Nephron progenitor cell (in vitro differentiated cells): ENCODE measurements around the gene SRSF2.

Experiments used
- DNase-seq: peaks from one replicate; pipeline ENCODE4 v3.0.0; 2021
- H3K27ac Mint-ChIP-seq: 2 replicates; pipeline ENCODE4 v1.8.0; 2021; ENCODE audit warnings: mild to moderate bottlenecking, moderate library complexity, mixed read lengths
- H3K27me3 Mint-ChIP-seq: 2 replicates; pipeline ENCODE4 v1.8.0; 2021; ENCODE audit warnings: mild to moderate bottlenecking, low read depth, mixed read lengths; ENCODE audit not compliant: poor library complexity
- H3K36me3 Mint-ChIP-seq: 2 replicates; pipeline ENCODE4 v1.8.0; 2021; ENCODE audit warnings: low read depth, mixed read lengths
- H3K4me1 Mint-ChIP-seq: 2 replicates; pipeline ENCODE4 v1.8.0; 2021; ENCODE audit warnings: mixed read lengths
- H3K4me3 Mint-ChIP-seq: 2 replicates; pipeline ENCODE4 v1.8.0; 2021; ENCODE audit warnings: mild to moderate bottlenecking, moderate library complexity, mixed read lengths
- H3K9me3 Mint-ChIP-seq: 2 replicates; pipeline ENCODE4 v1.8.0; 2021; ENCODE audit warnings: mild to moderate bottlenecking, moderate library complexity, mixed read lengths
- CTCF ChIP-seq: fragments of 200-600 bp; sonication (generic); IDR thresholded peaks from 2 replicates; pipeline ENCODE4 v1.5.0; 2021; ENCODE audit warnings: antibody characterized with exemption

SRSF2 gene

DNA sequence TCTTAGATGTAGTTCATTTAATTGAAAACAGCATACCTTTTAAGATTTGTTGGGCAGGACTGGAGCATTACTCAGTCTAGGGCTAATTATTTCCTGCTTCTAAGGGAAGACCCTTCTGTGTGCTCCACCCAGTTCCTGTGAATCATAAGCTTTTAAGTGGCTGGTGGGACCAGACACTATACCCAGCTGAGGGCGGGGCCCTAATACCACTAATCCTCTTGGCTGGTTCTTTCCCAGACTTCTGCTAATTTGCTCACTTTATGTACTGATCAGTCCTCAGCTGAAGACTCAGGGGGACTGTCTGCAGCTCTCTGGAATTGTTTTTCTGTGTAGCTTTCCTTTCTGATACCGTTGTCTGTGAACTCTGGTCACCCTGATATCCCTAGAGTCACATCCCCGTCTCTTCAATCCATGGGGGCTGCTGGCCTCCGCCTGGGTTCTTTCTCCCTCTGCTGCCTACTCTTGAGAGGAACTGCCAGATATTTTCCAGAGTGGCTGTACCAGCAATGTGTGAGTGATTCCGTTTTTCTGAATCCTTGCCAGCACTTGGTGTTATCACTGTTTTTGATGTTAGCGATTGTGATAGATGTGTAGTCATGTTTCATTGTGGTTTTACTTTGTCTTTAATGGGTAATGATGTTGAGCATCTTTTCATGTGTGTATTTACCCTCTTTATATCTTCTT lies 35.9 kb upstream of the SRSF2 start:
- H3K36me3 Mint-ChIP-seq, result peaks cover 75% of the 10 kb centered on the region
- H3K9me3 Mint-ChIP-seq, result peaks cover 6% of the 10 kb centered on the region
- no peak for TF ChIP-seq CTCF
- no peaks in the 10 kb centered on the region for H3K27me3 Mint-ChIP-seq
- H3K4me1 Mint-ChIP-seq, result peaks cover 33% of the 10 kb centered on the region
- peak overlapping the region; percentile 88 for H3K27ac Mint-ChIP-seq
- no peak overlapping the region for H3K4me3 Mint-ChIP-seq
- no peak for DNase-seq

DNA sequence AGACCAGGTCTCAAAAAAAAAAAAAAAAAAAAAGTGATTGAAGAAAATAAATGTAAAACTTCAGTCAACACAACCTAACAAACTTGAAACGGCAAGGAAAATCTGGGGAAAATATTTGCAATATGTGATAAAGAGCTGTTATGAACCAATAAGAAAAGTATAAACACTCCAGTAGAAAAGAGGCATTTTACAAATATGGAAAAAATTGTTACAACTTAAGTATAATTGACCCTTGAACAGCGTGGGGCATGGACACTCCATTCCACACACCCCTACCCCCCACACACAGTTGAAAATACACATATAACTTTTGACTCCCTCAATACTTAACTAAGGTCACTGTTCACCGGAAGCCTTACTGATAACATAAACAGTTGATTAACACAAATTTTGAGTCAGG lies 21.4 kb upstream of the SRSF2 start:
- Mint-ChIP-seq H3K27ac (no peak overlapping the region), H3K4me3 (no peak overlapping the region), H3K27me3 (no peaks in the 10 kb centered on the region), H3K4me1 (no peaks in the 10 kb centered on the region), H3K9me3 (peaks cover 11% of the 10 kb centered on the region), H3K36me3 (peaks cover 59% of the 10 kb centered on the region)
- no peak for DNase-seq
- no peak for TF ChIP-seq CTCF

GRCh38 chr17:76757256-76757655 lies 20.1 kb upstream of the SRSF2 start:
- H3K27me3 Mint-ChIP-seq, result no peaks in the 10 kb centered on the region
- H3K36me3 Mint-ChIP-seq, result peaks cover 64% of the 10 kb centered on the region
- H3K27ac Mint-ChIP-seq, result no peak overlapping the region

GRCh38 chr17:76755285-76755684 lies 18.2 kb upstream of the SRSF2 start:
- H3K9me3 Mint-ChIP-seq, result peaks cover 7% of the 10 kb centered on the region

More at GRCh38 chr17:76757256-76757655, 20.1 kb upstream of the SRSF2 start:
- Mint-ChIP-seq H3K4me1 (no peaks in the 10 kb centered on the region), H3K9me3 (peaks cover 11% of the 10 kb centered on the region), H3K4me3 (no peak overlapping the region)
- no peak for TF ChIP-seq CTCF
- no peak for DNase-seq

GRCh38 chr17:76753061-76753961 lies 16.2 kb upstream of the SRSF2 start:
- no peak overlapping the region for H3K4me3 Mint-ChIP-seq
- no peak for DNase-seq
- no peak for TF ChIP-seq CTCF
- H3K4me1 Mint-ChIP-seq, result no peaks in the 10 kb centered on the region
- peaks cover 4% of the 10 kb centered on the region for H3K9me3 Mint-ChIP-seq
- H3K27me3 Mint-ChIP-seq, result no peaks in the 10 kb centered on the region
- H3K27ac Mint-ChIP-seq, result no peak overlapping the region
- H3K36me3 Mint-ChIP-seq, result peaks cover 60% of the 10 kb centered on the region

More at GRCh38 chr17:76755285-76755684, 18.2 kb upstream of the SRSF2 start:
- peaks cover 51% of the 10 kb centered on the region for H3K36me3 Mint-ChIP-seq
- DNase-seq, result no peak
- TF ChIP-seq CTCF, result no peak
- H3K4me1 Mint-ChIP-seq, result no peaks in the 10 kb centered on the region
- no peaks in the 10 kb centered on the region for H3K27me3 Mint-ChIP-seq
- H3K4me3 Mint-ChIP-seq, result no peak overlapping the region
- no peak overlapping the region for H3K27ac Mint-ChIP-seq
